HEK293 (cell line): ENCODE data around the gene NUCB1.

Source experiments
- OSR2 ChIP-seq: fragments of 450-650 bp; formaldehyde crosslinking; IDR thresholded peaks from 2 replicates; pipeline ENCODE4 v1.5.1; 2016; ENCODE audit warnings: missing biosample characterization, missing genetic modification characterization
- ZNF10 ChIP-seq: fragments of 450-650 bp; formaldehyde crosslinking; IDR thresholded peaks from 2 replicates; pipeline ENCODE4 v1.5.1; 2017; ENCODE audit warnings: missing biosample characterization, missing genetic modification characterization
- ZNF146 ChIP-seq: fragments of 450-650 bp; formaldehyde crosslinking; IDR thresholded peaks from 2 replicates; pipeline ENCODE4 v1.5.1; 2016; ENCODE audit warnings: missing biosample characterization, missing genetic modification characterization
- ZNF274 ChIP-seq, 2 experiments: fragments of 200-500 bp in 1 of 2; fragments of 450-650 bp in 1 of 2; sonication (Bioruptor generic) in 1 of 2; formaldehyde crosslinking in 1 of 2; IDR thresholded peaks; 2 replicates each; pipeline versions ENCODE4 v1.5.1 to v1.6.1; 2014 to 2016; ENCODE audit warnings: borderline replicate concordance in 1 of 2, inconsistent platforms in 1 of 2, low read length in 1 of 2, missing biosample characterization in 1 of 2, missing genetic modification characterization in 1 of 2
- ZNF76 ChIP-seq: fragments of 450-650 bp; formaldehyde crosslinking; IDR thresholded peaks from 2 replicates; pipeline ENCODE4; 2016; ENCODE audit warnings: low read depth, missing biosample characterization, missing genetic modification characterization, borderline replicate concordance
- ZNF837 ChIP-seq: fragments of 450-650 bp; formaldehyde crosslinking; IDR thresholded peaks from 2 replicates; pipeline ENCODE4 v1.5.1; 2016; ENCODE audit warnings: missing biosample characterization, missing genetic modification characterization
- TF ChIP-seq, protein P1 (sequence below): fragments of 450-650 bp; formaldehyde crosslinking; IDR thresholded peaks from 2 replicates; pipeline ENCODE4 v1.5.1; 2016; ENCODE audit warnings: missing biosample characterization, missing genetic modification characterization
- TF ChIP-seq, protein P2 (sequence below): sonication (generic); formaldehyde crosslinking; IDR thresholded peaks from 2 replicates; pipeline ENCODE4 v1.8.1; 2022; ENCODE audit warnings: mild to moderate bottlenecking, moderate library complexity, missing genetic modification reagents
- TF ChIP-seq, protein P3 (sequence below): fragments of 450-650 bp; formaldehyde crosslinking; IDR thresholded peaks from 2 replicates; pipeline ENCODE4 v1.5.1; 2016; ENCODE audit warnings: missing biosample characterization, missing genetic modification characterization

- TF ChIP-seq, protein P1, sequence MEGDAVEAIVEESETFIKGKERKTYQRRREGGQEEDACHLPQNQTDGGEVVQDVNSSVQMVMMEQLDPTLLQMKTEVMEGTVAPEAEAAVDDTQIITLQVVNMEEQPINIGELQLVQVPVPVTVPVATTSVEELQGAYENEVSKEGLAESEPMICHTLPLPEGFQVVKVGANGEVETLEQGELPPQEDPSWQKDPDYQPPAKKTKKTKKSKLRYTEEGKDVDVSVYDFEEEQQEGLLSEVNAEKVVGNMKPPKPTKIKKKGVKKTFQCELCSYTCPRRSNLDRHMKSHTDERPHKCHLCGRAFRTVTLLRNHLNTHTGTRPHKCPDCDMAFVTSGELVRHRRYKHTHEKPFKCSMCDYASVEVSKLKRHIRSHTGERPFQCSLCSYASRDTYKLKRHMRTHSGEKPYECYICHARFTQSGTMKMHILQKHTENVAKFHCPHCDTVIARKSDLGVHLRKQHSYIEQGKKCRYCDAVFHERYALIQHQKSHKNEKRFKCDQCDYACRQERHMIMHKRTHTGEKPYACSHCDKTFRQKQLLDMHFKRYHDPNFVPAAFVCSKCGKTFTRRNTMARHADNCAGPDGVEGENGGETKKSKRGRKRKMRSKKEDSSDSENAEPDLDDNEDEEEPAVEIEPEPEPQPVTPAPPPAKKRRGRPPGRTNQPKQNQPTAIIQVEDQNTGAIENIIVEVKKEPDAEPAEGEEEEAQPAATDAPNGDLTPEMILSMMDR (tag by site-specific recombination): no peak
- TF ChIP-seq, protein P2, sequence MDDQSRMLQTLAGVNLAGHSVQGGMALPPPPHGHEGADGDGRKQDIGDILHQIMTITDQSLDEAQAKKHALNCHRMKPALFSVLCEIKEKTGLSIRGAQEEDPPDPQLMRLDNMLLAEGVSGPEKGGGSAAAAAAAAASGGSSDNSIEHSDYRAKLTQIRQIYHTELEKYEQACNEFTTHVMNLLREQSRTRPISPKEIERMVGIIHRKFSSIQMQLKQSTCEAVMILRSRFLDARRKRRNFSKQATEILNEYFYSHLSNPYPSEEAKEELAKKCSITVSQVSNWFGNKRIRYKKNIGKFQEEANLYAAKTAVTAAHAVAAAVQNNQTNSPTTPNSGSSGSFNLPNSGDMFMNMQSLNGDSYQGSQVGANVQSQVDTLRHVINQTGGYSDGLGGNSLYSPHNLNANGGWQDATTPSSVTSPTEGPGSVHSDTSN (CRISPR knock-in tag): no peak
- TF ChIP-seq ZNF10 (no peak), ZNF146 (tag by site-specific recombination) (no peak), OSR2 (tag by site-specific recombination) (no peak), ZNF76 (tag by site-specific recombination) (no peak), ZNF837 (tag by site-specific recombination) (no peak), ZNF274 (IDR thresholded peaks at IDR 0.05; ENCODE audit: low read length) (no peak), ZNF274 (tag by site-specific recombination; IDR thresholded peaks at IDR 0.05; ENCODE audit: borderline replicate concordance) (no peak)
- TF ChIP-seq, protein P3, sequence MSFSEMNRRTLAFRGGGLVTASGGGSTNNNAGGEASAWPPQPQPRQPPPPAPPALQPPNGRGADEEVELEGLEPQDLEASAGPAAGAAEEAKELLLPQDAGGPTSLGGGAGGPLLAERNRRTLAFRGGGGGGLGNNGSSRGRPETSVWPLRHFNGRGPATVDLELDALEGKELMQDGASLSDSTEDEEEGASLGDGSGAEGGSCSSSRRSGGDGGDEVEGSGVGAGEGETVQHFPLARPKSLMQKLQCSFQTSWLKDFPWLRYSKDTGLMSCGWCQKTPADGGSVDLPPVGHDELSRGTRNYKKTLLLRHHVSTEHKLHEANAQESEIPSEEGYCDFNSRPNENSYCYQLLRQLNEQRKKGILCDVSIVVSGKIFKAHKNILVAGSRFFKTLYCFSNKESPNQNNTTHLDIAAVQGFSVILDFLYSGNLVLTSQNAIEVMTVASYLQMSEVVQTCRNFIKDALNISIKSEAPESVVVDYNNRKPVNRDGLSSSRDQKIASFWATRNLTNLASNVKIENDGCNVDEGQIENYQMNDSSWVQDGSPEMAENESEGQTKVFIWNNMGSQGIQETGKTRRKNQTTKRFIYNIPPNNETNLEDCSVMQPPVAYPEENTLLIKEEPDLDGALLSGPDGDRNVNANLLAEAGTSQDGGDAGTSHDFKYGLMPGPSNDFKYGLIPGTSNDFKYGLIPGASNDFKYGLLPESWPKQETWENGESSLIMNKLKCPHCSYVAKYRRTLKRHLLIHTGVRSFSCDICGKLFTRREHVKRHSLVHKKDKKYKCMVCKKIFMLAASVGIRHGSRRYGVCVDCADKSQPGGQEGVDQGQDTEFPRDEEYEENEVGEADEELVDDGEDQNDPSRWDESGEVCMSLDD: no peak
Observed at GRCh38 chr19:48961051-48961649, 61.0 kb downstream of the NUCB1 start.
